HG02759 (cell line): ENCODE results near the gene TBRG4.

Source experiments
- ATAC-seq: cut with Tn5 transposase; IDR thresholded peaks from one replicate; pipeline ENCODE4 v1.9.1; 2021; ENCODE audit warnings: mild to moderate bottlenecking, moderate library complexity; ENCODE audit not compliant: unreplicated experiment

The TBRG4 gene

GRCh38 chr7:45075871-45076796 is 35.4 kb downstream of the TBRG4 start:
- no peak for ATAC-seq

- ATAC-seq, result no peak
Measured at GRCh38 chr7:45075355-45075644, 36.2 kb downstream of the TBRG4 start.

- ATAC-seq, result no peak
Measured at GRCh38 chr7:45074528-45075354, 36.8 kb downstream of the TBRG4 start.

GRCh38 chr7:45073786-45074527 is 37.5 kb downstream of the TBRG4 start:
- ATAC-seq, result no peak

- no peak for ATAC-seq
Measured at GRCh38 chr7:45073031-45073785, 38.3 kb downstream of the TBRG4 start.

GRCh38 chr7:45072131-45073030 is 39.1 kb downstream of the TBRG4 start:
- ATAC-seq, result no peak

- no peak for ATAC-seq
Measured at GRCh38 chr7:45071528-45071927, 40.0 kb downstream of the TBRG4 start.

- no peak for ATAC-seq
Measured at GRCh38 chr7:45070254-45070642, 41.2 kb downstream of the TBRG4 start.

- no peak for ATAC-seq
Measured at GRCh38 chr7:45069444-45070253, 41.8 kb downstream of the TBRG4 start.

- ATAC-seq, result no peak
Measured at GRCh38 chr7:45068236-45069023, 43.1 kb downstream of the TBRG4 start.

- ATAC-seq, result no peak
Measured at GRCh38 chr7:45067582-45067981, 43.9 kb downstream of the TBRG4 start.

GRCh38 chr7:45066409-45066808 is 45.1 kb downstream of the TBRG4 start:
- ATAC-seq, result no peak

GRCh38 chr7:45065031-45065995 is 46.2 kb downstream of the TBRG4 start:
- ATAC-seq, result no peak

GRCh38 chr7:45064047-45064725 is 47.3 kb downstream of the TBRG4 start:
- ATAC-seq, result no peak

GRCh38 chr7:45061806-45062425 is 49.6 kb downstream of the TBRG4 start:
- no peak for ATAC-seq

GRCh38 chr7:45061352-45061751 is 50.1 kb downstream of the TBRG4 start:
- ATAC-seq, result no peak
